ENCODE data around the gene DUSP7.

DNA sequence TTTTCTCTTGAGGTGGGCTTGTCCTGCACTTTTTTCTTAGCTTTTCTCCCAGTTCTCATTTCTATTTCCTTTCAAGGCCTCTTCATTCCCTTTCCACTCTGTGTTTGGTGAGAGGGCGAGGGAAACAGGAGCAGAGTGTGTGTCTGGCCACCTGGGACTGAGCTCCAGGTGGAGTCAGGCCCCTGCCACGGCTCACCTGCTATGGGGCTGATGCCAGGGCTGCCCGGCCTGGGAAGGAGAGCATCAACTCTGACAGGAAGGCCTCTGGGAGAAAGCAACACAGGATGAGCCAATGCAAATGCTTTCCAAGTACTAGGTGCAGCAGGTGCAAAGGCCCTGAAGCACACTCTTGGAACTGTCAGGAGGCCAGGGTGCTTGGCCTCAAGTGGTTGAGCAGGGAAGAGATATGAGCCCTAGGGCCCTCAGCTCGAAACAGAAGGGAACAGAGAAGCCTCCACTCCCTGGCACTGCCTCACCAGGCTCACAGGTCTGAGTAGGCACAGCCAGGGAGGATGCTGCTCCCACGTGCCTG, 27.3 kb upstream of the DUSP7 start:
- TF ChIP-seq, protein P1, sequence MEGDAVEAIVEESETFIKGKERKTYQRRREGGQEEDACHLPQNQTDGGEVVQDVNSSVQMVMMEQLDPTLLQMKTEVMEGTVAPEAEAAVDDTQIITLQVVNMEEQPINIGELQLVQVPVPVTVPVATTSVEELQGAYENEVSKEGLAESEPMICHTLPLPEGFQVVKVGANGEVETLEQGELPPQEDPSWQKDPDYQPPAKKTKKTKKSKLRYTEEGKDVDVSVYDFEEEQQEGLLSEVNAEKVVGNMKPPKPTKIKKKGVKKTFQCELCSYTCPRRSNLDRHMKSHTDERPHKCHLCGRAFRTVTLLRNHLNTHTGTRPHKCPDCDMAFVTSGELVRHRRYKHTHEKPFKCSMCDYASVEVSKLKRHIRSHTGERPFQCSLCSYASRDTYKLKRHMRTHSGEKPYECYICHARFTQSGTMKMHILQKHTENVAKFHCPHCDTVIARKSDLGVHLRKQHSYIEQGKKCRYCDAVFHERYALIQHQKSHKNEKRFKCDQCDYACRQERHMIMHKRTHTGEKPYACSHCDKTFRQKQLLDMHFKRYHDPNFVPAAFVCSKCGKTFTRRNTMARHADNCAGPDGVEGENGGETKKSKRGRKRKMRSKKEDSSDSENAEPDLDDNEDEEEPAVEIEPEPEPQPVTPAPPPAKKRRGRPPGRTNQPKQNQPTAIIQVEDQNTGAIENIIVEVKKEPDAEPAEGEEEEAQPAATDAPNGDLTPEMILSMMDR (conservative IDR thresholded peaks at IDR 0.05; ENCODE audit: low read depth, low read length), result no peak
- no peak for TF ChIP-seq EZH2 (IDR thresholded peaks at IDR 0.05; ENCODE audit: low read length, unreplicated experiment)
- TF ChIP-seq EZH2phosphoT487 (IDR thresholded peaks at IDR 0.05; ENCODE audit: borderline replicate concordance, low read length), result no peak
